HG03066 (cell line): ENCODE results near the gene NRN1L.
"Not testable (repeated sequence)": the region's sequence is repeated elsewhere in the genome, so short reads cannot be mapped to it uniquely, and the experiment has no call there.

Experiments
- ATAC-seq: cut with Tn5 transposase; IDR thresholded peaks from one replicate; pipeline ENCODE4 v1.9.1; 2021; ENCODE audit warnings: low read depth; ENCODE audit not compliant: unreplicated experiment

The NRN1L gene

GRCh38 chr16:67881621-67882161, 3.0 kb upstream of the NRN1L start:
- ATAC-seq: no peak

DNA sequence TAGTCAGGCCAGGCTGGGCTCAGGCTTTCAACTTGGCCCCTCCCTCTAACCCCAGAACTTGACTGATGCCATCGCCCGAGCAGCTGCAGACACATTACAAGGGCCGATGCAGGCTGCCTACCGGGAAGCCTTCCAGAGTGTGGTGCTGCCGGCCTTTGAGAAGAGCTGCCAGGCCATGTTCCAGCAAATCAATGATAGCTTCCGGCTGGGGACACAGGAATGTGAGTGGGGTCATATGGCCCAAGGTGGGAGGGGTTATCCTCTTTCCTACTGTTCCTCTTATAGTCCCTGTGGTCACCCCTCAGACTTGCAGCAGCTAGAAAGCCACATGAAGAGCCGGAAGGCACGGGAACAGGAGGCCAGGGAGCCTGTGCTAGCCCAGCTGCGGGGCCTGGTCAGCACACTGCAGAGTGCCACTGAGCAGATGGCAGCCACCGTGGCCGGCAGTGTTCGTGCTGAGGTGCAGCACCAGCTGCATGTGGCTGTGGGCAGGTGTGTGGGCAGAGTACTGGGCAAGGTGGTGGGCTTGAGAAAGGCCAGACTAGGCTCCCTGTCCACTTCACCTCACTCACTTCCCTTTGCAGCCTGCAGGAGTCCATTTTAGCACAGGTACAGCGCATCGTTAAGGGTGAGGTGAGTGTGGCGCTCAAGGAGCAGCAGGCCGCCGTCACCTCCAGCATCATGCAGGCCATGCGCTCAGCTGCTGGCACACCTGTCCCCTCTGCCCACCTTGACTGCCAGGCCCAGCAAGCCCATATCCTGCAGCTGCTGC, 2.1 kb upstream of the NRN1L start:
- no peak for ATAC-seq

DNA sequence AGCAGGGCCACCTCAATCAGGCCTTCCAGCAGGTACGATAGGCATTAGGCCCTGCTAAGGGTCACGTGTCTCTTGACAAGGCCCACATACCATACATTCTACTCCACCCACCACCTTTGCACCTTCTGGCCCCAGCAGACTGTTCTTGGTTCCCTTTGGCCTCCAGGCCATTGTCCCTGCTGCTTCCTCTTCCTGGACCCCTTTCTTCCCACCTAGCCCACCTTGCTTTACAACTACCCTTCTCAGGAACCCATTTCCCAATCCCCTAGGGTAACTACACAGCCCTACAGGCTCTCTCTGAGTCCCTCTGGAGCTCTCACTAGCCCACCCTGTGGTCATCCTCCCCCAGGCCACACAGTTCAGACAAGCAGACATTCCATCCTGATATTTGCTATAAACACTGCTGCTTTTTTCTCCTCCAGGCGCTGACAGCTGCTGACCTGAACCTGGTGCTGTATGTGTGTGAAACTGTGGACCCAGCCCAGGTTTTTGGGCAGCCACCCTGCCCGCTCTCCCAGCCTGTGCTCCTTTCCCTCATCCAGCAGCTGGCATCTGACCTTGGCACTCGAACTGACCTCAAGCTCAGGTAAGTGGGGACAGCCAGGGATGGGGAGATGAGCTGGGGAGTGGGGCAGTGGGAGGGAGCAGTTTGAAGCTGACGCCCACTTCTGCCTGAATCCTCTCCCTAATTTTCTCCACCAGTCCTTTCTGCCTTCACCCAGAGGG, 1.4 kb upstream of the NRN1L start:
- ATAC-seq: no peak

DNA sequence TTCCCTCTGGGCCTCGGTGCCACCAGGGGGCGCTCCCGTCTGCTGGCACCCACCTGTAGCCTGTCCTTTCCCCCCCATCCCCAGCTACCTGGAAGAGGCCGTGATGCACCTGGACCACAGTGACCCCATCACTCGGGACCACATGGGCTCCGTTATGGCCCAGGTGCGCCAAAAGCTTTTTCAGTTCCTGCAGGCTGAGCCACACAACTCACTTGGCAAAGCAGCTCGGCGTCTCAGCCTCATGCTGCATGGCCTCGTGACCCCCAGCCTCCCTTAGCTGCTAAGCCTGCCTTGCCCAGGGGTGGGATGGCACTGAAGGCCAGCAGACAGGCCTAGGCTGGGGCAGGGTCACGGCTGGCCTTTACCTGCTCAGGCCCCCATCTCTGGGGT, 818 bp upstream of the NRN1L start:
- ATAC-seq: no peak

- ATAC-seq: no peak
These were observed 860 bp downstream of the NRN1L start for GRCh38 chr16:67885545-67885944.

DNA sequence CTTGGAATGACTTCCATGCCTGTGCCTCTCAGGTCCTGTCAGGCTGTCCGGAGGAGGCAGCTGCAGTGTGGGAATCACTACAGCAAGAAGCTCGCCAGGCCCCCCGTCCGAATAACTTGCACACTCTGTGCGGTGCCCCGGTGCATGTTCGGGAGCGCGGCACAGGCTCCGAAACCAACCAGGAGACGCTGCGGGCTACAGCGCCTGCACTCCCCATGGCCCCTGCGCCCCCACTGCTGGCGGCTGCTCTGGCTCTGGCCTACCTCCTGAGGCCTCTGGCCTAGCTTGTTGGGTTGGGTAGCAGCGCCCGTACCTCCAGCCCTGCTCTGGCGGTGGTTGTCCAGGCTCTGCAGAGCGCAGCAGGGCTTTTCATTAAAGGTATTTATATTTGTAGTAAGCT, 1.3 kb downstream of the NRN1L start:
- ATAC-seq: no peak

DNA sequence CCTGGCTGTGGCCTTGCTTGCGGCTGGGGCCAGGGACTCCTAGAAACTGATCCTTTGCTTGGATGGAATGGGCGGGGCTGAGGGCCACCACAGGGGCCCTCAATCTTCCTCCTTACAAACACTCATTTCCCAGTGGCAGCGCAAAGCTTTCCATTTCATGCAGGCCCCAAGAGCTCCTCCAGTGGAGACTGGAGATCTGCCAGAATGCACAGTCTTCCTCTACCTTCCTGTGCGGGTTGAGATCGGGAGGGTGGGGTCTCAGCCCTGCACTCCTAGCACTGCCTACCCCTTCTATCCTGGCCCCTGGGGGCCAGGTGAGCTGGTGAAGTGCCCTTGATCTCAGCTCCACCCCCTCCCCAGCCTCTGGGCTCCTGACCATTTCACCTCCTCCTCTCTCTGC, 1.7 kb downstream of the NRN1L start:
- no peak for ATAC-seq

GRCh38 chr16:67888331-67888730, 3.6 kb downstream of the NRN1L start:
- no peak for ATAC-seq

DNA sequence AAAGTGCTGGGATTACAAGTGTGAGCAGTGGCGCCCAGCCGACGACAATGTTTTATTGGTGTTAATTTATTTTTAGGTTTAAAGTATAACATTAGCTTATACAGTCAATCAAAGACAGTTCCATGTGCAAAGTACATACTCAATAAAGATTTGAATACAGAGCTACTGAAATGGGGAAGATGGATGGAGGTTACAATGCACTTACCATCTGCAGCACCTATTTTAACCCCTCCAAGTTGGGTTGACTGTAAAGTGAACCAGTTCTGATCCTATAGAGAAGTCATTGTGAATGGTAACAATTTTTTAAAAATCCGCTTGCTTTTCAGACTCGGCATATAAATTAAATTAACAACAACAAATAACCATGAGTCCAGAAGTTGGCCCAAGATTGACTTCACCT, 7.7 kb downstream of the NRN1L start:
- no peak for ATAC-seq

DNA sequence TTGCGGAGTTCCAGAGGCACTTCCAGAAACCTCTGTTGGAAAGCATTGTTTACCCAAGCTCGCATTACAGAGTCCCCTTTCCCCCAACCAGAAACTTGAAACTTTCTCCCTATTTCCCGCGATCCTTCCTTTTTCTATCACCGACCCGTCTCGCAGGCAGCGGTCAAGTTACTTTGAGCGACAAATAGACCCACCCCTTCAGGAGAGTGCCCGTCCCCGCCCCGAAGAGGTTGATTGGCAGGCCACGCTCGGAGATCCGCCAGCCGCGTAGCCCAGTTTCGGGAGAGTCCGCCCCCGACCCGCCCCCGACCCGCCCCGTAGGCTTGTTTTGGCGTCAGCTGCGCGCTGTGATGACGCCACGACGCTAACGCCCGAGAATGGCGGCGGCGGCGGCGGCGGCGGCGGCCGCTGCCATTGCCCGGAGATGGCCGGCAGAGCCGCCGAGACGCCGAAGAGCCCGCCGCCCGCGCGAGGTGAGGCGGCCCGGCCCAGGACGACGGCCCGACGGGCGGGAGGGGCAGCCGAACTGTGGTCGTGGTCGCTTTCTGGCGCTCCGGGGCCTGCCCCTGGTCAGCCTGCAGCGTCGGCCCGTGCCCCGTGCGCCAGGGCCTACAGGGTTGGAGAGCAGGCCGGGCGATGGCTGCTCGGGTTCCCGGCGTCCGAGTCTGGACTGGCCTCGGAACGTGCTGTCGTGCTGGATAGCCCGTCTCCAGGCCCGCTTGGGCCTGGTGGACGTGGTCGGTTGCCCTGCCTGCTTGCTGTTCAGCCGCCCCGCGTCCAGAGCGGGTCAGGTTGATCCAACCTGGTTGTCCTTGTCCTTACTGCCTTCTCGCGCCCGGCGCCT, 8.4 kb downstream of the NRN1L start, which contains the start of gene PSKH1:
TSS of gene PSKH1 (plus strand) at position 356 of the 844 bp plus-strand sequence. CDS start 15,496 bp downstream, outside the sequence.
- ATAC-seq: peak; percentile 96

DNA sequence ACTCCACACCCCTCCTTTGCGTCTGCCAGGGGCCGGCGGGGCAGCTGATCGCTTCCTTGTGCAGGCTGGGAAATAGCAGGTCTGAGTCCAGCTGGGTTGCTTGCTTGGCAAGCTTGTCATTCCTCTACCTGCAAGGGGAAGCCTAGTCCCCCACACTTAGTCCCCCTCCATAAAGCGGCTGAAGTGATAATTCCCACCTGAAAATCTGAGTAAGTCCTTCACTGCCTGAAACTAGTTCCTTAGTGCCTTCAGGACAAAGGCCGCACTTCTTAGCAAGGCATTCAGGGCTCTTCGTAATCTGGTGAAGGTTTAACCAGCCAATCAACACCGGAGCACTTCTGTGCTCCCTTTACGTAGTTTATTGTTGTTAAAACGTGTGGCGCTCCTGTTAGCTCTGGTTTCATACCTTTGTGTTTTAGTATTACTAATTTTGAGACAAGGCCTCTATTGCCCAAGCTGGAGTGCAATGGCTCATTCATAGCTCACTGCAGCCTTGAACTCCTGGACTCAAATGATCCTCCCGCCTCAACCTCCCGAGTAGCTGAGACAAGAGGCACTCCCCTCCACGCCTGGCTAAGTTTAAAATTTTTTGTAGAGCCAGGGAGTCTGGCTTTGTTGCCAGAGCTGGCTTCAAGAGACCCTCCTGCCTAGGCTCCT, 9.2 kb downstream of the NRN1L start:
- ATAC-seq: no peak

DNA sequence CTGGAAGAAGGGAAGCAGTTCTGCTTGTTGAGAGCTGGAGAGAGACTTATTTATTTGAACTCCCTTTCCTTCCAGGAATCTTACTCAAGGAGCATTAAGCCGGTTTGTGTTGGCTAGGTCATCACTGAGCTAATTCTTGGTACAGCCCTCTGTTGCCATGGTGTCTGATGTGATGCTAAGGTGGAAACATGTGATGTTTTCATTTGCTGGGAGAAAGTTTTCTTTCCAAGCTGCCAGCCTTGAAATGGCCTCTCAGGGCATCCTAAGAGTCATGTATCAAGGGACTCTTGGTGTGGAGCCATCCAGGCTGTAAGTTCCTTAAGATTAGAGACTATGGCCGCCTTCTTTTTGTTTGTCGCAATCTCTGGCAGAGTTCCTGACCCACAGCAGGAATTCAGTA, 12.5 kb downstream of the NRN1L start:
- no peak for ATAC-seq

DNA sequence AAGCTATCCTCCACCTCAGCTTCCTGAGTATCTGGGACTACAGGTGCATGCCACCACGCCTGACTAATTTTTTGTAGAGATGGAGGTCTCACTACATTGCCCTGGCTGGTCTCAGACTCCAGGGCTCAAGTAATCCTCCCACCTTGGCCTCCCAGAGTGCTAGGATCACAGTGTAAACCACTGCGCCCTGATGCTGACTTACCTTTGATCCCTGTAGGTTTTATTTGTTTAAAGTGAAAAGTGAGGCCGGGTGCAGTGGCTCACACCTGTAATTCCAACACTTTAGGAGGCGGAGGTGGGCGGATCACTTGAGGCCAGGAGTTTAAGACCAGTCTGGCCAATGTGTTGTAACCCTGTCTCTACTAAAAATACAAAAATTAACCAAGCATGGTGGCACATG, 17.0 kb downstream of the NRN1L start:
- no peak for ATAC-seq

DNA sequence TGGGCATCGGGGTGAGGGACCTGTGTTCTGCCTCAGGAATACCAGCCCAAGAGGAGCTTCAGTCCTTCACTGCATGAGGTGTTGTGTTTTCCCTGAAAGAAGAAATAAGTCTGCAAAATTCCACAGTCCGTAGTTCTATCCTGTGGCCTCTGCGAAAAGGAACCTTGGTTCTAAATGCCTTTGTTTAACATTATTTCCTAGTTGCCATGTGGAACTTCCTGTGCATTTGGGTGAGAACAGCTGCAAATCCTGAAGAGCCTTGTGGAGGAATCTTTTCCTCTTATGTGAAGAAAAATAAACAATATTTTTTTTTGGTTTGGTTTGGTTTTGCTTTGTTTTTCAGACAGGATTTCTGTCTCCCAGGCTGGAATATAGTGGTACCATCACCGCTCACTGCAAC, 18.1 kb downstream of the NRN1L start:
- ATAC-seq: no peak

- no peak for ATAC-seq
These were observed 22.9 kb downstream of the NRN1L start for GRCh38 chr16:67907397-67908180.

GRCh38 chr16:67909056-67909742, 24.5 kb downstream of the NRN1L start:
- no peak for ATAC-seq

DNA sequence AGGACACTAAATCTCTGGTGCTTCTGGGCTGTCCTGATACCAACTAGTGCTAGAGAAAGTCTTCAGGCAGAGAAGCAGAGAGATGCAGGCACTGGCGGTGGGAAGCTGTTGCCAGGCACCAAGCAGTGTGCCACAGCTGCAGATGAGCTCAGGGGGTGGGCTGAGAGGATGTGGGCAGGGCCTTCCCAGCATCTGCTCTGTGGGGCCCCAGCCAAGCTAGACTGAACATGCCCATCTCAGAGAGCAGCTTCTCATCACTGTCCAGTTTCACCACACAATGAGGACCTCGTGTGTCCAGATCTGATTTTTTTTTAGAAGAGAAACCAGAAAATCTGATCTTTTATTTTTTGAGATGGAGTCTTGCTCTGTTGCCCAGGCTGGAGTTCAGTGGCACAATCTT, 25.5 kb downstream of the NRN1L start:
- ATAC-seq: no peak

DNA sequence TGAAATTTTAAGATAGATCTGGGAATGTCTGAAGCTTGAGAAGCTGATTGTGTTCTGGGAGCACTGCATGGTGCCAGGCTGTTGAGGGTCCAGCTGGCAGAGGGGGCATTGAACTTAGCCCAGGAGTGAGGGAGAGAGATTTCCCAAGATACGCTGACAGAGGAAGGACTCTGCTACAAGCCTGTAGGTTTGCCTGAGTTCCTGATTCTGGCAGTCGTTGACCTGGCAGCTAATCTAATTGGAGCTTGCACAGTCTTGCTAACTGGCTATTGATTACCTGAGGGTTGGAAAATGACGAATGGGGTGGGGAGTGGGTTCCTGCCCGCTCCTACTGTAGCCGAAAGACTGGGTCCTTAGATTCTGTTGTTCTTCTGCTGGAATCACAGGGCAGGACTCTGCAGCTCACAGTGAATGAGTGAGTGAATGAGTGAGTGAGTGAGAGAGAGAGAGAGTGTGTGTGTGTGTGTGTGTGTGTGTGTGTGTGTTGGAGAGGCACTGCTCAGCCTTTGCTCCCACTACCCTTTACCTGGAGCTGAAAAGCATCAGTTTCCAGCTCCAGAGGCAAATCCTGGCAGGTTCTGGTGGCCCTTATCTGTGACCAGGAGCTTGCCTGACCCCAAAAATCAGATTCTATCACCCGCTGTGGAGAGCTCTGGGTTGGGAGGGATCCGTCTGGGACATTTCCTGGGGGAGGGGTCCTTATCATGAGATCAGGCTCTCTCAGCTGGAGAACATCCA, 30.2 kb downstream of the NRN1L start:
- ATAC-seq: no peak

GRCh38 chr16:67915496-67915769, 30.7 kb downstream of the NRN1L start:
- not testable (repeated sequence) for ATAC-seq
